ENCODE data around the gene BIRC2. TPM values are rescaled to one million over a fixed set of nuclear protein-coding genes. Genes with fewer than 3 reads are reported as not detected.
"Not testable (repeated sequence)": the region's sequence is repeated elsewhere in the genome, so short reads cannot be mapped to it uniquely, and the experiment has no call there.

BIRC2 gene
- total RNA-seq, 2 donors from 2014 or later: 45.4 to 55.3 TPM

DNA sequence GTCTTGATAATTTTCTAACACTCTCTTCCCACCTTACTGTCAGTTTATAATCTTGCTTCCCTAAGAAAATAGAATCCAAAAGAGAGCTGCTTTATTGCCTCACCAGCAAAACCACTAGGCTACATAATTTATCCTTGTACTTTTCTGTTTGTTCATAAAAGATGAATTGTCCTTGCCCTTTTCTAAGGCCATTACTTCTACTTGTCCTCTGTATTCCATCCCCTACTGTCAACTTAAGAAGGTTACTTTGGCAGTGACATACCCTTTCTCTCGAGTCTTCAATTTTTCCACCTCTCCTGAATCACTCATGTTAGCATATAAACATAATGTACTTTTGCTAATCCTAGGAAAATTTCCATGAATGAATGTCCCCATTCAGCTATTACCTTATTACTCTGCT, 18.0 kb downstream of the BIRC2 start:
- Histone ChIP-seq H3K4me3 (ENCODE audit: low read length) (no peak overlapping the region), H3K9me3 (ENCODE audit: control insufficient read depth, low read length) (peaks cover 15% of the 10 kb centered on the region), H3K27ac (ENCODE audit: low read depth, low read length) (no peak overlapping the region), H3K36me3 (ENCODE audit: control insufficient read depth, insufficient read depth, low read length) (peaks cover 88% of the 10 kb centered on the region), H3K9ac (ENCODE audit: extremely low read depth, low read length, poor library complexity, severe bottlenecking) (no peak overlapping the region), H3K27me3 (ENCODE audit: control insufficient read depth, insufficient read depth, low read length, poor library complexity, severe bottlenecking) (no peaks in the 10 kb centered on the region), H3K4me1 (ENCODE audit: control insufficient read depth, insufficient read depth, low read length) (no peaks in the 10 kb centered on the region)
- Mint-ChIP-seq H3K27ac (no peak overlapping the region), H3K4me1 (peaks cover 6% of the 10 kb centered on the region), H3K4me3 (no peak overlapping the region), H3K36me3 (ENCODE audit: low read depth) (peaks cover 77% of the 10 kb centered on the region), H3K27me3 (ENCODE audit: insufficient read depth) (no peaks in the 10 kb centered on the region), H3K9me3 (peaks cover 3% of the 10 kb centered on the region)
- TF ChIP-seq, protein P1, sequence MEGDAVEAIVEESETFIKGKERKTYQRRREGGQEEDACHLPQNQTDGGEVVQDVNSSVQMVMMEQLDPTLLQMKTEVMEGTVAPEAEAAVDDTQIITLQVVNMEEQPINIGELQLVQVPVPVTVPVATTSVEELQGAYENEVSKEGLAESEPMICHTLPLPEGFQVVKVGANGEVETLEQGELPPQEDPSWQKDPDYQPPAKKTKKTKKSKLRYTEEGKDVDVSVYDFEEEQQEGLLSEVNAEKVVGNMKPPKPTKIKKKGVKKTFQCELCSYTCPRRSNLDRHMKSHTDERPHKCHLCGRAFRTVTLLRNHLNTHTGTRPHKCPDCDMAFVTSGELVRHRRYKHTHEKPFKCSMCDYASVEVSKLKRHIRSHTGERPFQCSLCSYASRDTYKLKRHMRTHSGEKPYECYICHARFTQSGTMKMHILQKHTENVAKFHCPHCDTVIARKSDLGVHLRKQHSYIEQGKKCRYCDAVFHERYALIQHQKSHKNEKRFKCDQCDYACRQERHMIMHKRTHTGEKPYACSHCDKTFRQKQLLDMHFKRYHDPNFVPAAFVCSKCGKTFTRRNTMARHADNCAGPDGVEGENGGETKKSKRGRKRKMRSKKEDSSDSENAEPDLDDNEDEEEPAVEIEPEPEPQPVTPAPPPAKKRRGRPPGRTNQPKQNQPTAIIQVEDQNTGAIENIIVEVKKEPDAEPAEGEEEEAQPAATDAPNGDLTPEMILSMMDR (conservative IDR thresholded peaks at IDR 0.05): no peak
- 88 to 97% methylated on average over 1 of the region's 1 CpG for WGBS, 2 experiments (ENCODE audit: insufficient coverage in 1 of 2, insufficient read length in 1 of 2)
- no peak for DNase-seq

DNA sequence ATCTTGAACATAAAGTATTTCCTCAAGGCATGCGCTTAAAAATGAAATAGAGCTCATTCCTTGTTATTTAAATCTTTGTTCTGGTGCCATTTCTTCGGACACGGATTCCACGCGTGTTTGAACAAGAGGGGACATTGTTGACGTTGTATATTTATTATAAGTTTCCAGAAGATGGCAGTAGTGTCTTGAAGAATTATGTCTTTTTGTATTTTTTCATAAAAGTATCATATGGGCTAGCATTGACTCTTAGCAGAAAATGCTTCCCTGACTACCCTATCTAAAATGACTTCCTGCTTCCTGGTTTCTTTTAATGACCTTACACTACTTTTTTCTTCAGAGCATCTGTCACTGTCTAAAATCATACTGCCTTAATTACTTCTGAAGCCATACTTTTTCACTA, 20.4 kb downstream of the BIRC2 start:
- Histone ChIP-seq H3K27ac (ENCODE audit: low read depth, low read length) (no peak overlapping the region), H3K36me3 (ENCODE audit: control insufficient read depth, insufficient read depth, low read length) (peaks cover 64% of the 10 kb centered on the region), H3K9ac (ENCODE audit: extremely low read depth, low read length, poor library complexity, severe bottlenecking) (no peak overlapping the region), H3K9me3 (ENCODE audit: control insufficient read depth, low read length) (peaks cover 12% of the 10 kb centered on the region), H3K4me1 (ENCODE audit: control insufficient read depth, insufficient read depth, low read length) (no peaks in the 10 kb centered on the region), H3K4me3 (ENCODE audit: low read length) (no peak overlapping the region), H3K27me3 (ENCODE audit: control insufficient read depth, insufficient read depth, low read length, poor library complexity, severe bottlenecking) (no peaks in the 10 kb centered on the region)
- Mint-ChIP-seq H3K27me3 (ENCODE audit: insufficient read depth) (no peaks in the 10 kb centered on the region), H3K9me3 (peaks cover 5% of the 10 kb centered on the region), H3K27ac (no peak overlapping the region), H3K36me3 (ENCODE audit: low read depth) (peaks cover 64% of the 10 kb centered on the region), H3K4me3 (no peak overlapping the region), H3K4me1 (peaks cover 6% of the 10 kb centered on the region)
- TF ChIP-seq, protein P1 (conservative IDR thresholded peaks at IDR 0.05): peak; percentile 26
- DNase-seq: no peak
- whole genome bisulfite sequencing, 2 experiments (ENCODE audit: insufficient coverage in 1 of 2, insufficient read length in 1 of 2): 88 to 97% methylated on average over 5 to 6 of the region's 6 CpGs

DNA sequence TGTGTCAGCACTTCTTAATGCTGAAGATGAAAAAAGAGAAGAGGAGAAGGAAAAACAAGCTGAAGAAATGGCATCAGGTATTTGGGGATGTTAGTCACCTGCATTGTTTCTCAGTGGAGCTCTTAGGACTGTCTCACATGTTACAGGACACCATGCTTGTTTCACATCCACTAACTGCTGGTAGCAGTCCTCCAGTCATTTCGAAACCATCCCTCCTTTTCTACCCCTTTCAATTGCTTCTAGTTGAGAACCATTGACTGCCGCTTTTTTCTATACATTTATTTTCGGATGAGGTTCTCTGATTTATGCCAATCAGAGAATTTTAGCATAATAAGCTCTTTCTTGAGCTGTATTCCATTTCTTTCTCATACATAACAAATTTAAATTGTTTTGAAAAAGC, 21.5 kb downstream of the BIRC2 start:
- Mint-ChIP-seq H3K4me3 (no peak overlapping the region), H3K27me3 (ENCODE audit: insufficient read depth) (no peaks in the 10 kb centered on the region), H3K27ac (no peak overlapping the region), H3K36me3 (ENCODE audit: low read depth) (peaks cover 57% of the 10 kb centered on the region), H3K9me3 (peaks cover 8% of the 10 kb centered on the region), H3K4me1 (peaks cover 6% of the 10 kb centered on the region)
- H3K36me3 ChIP-seq (ENCODE audit: control insufficient read depth, insufficient read depth, low read length): peaks cover 53% of the 10 kb centered on the region
- TF ChIP-seq, protein P1 (conservative IDR thresholded peaks at IDR 0.05): no peak
- no peaks in the 10 kb centered on the region for H3K27me3 ChIP-seq (ENCODE audit: control insufficient read depth, insufficient read depth, low read length, poor library complexity, severe bottlenecking)
- H3K4me3 ChIP-seq (ENCODE audit: low read length): no peak overlapping the region
- WGBS, 2 experiments (ENCODE audit: insufficient coverage in 1 of 2, insufficient read length in 1 of 2): 95 to 100% methylated on average over 3 of the region's 3 CpGs
- no peak overlapping the region for H3K27ac ChIP-seq (ENCODE audit: low read depth, low read length)
- DNase-seq: no peak
- no peak overlapping the region for H3K9ac ChIP-seq (ENCODE audit: extremely low read depth, low read length, poor library complexity, severe bottlenecking)
- H3K4me1 ChIP-seq (ENCODE audit: control insufficient read depth, insufficient read depth, low read length): no peaks in the 10 kb centered on the region
- peaks cover 12% of the 10 kb centered on the region for H3K9me3 ChIP-seq (ENCODE audit: control insufficient read depth, low read length)

DNA sequence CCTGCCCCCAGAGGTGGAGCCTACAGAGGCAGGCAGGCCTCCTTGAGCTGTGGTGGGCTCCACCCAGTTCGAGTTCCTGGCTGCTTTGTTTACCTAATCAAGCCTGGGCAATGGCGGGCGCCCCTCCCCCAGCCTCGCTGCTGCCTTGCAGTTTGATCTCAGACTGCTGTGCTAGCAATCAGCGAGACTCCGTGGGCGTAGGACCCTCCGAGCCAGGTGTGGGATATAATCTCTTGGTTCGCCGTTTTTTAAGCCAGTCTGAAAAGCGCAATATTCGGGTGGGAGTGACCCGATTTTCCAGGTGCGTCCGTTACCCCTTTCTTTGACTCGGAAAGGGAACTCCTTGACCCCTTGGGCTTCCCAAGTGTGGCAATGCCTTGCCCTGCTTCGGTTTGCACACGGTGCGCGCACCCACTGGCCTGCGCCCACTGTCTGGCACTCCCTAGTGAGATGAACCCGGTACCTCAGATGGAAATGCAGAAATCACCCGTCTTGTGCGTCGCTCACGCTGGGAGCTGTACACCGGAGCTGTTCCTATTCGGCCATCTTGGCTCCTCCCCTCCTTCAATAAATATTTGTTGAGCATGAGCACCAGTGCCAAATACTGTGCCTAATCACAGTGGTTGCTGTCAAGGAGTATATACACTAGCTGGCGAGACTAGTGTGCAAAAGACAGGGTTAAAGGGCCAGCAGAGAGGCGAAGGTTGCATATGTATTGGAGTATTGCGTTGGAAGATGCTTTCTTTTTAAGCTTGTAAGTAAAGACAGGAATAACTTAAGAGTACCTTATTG, 27.8 kb downstream of the BIRC2 start:
- H3K4me1 ChIP-seq (ENCODE audit: control insufficient read depth, insufficient read depth, low read length); H3K27ac ChIP-seq (ENCODE audit: low read depth, low read length); H3K27me3 Mint-ChIP-seq (ENCODE audit: insufficient read depth); H3K27me3 ChIP-seq (ENCODE audit: control insufficient read depth, insufficient read depth, low read length, poor library complexity, severe bottlenecking); H3K9ac ChIP-seq (ENCODE audit: extremely low read depth, low read length, poor library complexity, severe bottlenecking); H3K9me3 Mint-ChIP-seq; H3K9me3 ChIP-seq (ENCODE audit: control insufficient read depth, low read length): not testable (repeated sequence)
- 53 to 77% methylated on average over 15 to 31 of the region's 31 CpGs for WGBS, 2 experiments (ENCODE audit: insufficient coverage in 1 of 2, insufficient read length in 1 of 2)
- DNase-seq: peak; percentile 54
- peaks cover 17% of the 10 kb centered on the region for H3K4me1 Mint-ChIP-seq
- peaks cover 48% of the 10 kb centered on the region for H3K36me3 Mint-ChIP-seq (ENCODE audit: low read depth)
- Histone ChIP-seq H3K4me3 (ENCODE audit: low read length) (peak overlapping the region; percentile 52), H3K36me3 (ENCODE audit: control insufficient read depth, insufficient read depth, low read length) (peaks cover 44% of the 10 kb centered on the region)
- peak overlapping the region; percentile 64 for H3K4me3 Mint-ChIP-seq
- H3K27ac Mint-ChIP-seq: peak overlapping the region; percentile 97
